Liver (tissue), 9 donors: ENCODE results near the gene MTMR10. TPM values are rescaled to one million over a fixed set of nuclear protein-coding genes. Genes with fewer than 3 reads are reported as not detected.

Experiments
- DNase-seq: peaks from one replicate; pipeline ENCODE4 v3.0.0-alpha.2; 2017; ENCODE audit warnings: low spot score
- H3K27ac ChIP-seq, 2 donors: one replicate each; pipeline ENCODE4 v1.7.0; 2013; ENCODE audit warnings: inconsistent platforms in 2 of 2, low read length in 2 of 2, control low read depth in 1 of 2, low read depth in 1 of 2, mild to moderate bottlenecking in 1 of 2
- H3K27me3 ChIP-seq, 4 donors: one replicate each; pipeline versions ENCODE4 v1.6.1 to v1.7.0; 2013; ENCODE audit warnings: low read length in 3 of 4, inconsistent platforms in 1 of 4, mild to moderate bottlenecking in 1 of 4, moderate library complexity in 1 of 4; ENCODE audit not compliant: control insufficient read depth in 4 of 4, insufficient read depth in 4 of 4
- H3K36me3 ChIP-seq, 4 donors: one replicate each; pipeline versions ENCODE4 v1.6.1 to v1.7.0; 2013; ENCODE audit warnings: low read length in 3 of 4, mild to moderate bottlenecking in 3 of 4, low read depth in 1 of 4, moderate library complexity in 1 of 4; ENCODE audit not compliant: control insufficient read depth in 4 of 4, insufficient read depth in 3 of 4
- H3K4me1 ChIP-seq, 4 donors: one replicate each; pipeline versions ENCODE4 v1.6.1 to v1.7.0; 2013; ENCODE audit warnings: low read length in 3 of 4, mild to moderate bottlenecking in 3 of 4, moderate library complexity in 1 of 4; ENCODE audit not compliant: control insufficient read depth in 4 of 4, insufficient read depth in 4 of 4
- H3K4me3 ChIP-seq, 3 donors: one replicate each; pipeline versions ENCODE4 v1.6.1 to v1.7.0; 2013; ENCODE audit warnings: low read length in 3 of 3, control low read depth in 1 of 3, low read depth in 1 of 3, mild to moderate bottlenecking in 1 of 3
- H3K9ac ChIP-seq, 2 donors: one replicate each; pipeline ENCODE4 v1.7.0; 2013; ENCODE audit warnings: low read length in 2 of 2, mild to moderate bottlenecking in 2 of 2, moderate library complexity in 2 of 2, control low read depth in 1 of 2, low read depth in 1 of 2
- H3K9me3 ChIP-seq, 4 donors: one replicate each; pipeline versions ENCODE4 v1.6.1 to v1.7.0; 2013; ENCODE audit warnings: low read length in 3 of 4; ENCODE audit not compliant: control insufficient read depth in 4 of 4
- EGR1 ChIP-seq, 2 donors: IDR thresholded peaks; 2 replicates each; pipeline ENCODE4 v1.6.1; 2016 to 2018; ENCODE audit warnings: antibody characterized with exemption in 2 of 2, low read depth in 2 of 2
- FOXA1 ChIP-seq: IDR thresholded peaks from 2 replicates; pipeline ENCODE4 v1.6.1; 2016; ENCODE audit warnings: antibody characterized with exemption
- FOXA2 ChIP-seq: IDR thresholded peaks from 2 replicates; pipeline ENCODE4 v1.6.1; 2016; ENCODE audit warnings: antibody characterized with exemption
- GABPA ChIP-seq, 2 donors: IDR thresholded peaks in 1 of 2; conservative IDR thresholded peaks in 1 of 2; 2 replicates each; pipeline ENCODE4 v1.6.1; 2016; ENCODE audit warnings: antibody characterized with exemption in 2 of 2, mild to moderate bottlenecking in 1 of 2, moderate library complexity in 1 of 2
- HNF4A ChIP-seq, 2 donors: conservative IDR thresholded peaks; 2 replicates each; pipeline ENCODE4 v1.6.1; 2016; ENCODE audit warnings: antibody characterized with exemption in 2 of 2, mild to moderate bottlenecking in 2 of 2
- HNF4G ChIP-seq: IDR thresholded peaks from 2 replicates; pipeline ENCODE4 v1.6.1; 2016; ENCODE audit warnings: antibody characterized with exemption
- JUND ChIP-seq, 2 donors: IDR thresholded peaks; 2 replicates each; pipeline ENCODE4 v1.6.1; 2016; ENCODE audit warnings: antibody characterized with exemption in 2 of 2
- NR2F2 ChIP-seq: IDR thresholded peaks from 2 replicates; pipeline ENCODE4 v1.6.1; 2016; ENCODE audit warnings: antibody characterized with exemption
- RAD21 ChIP-seq, 2 donors: IDR thresholded peaks; 2 replicates each; pipeline ENCODE4 v1.6.1; 2016; ENCODE audit warnings: antibody characterized with exemption in 2 of 2, mild to moderate bottlenecking in 2 of 2
- RXRA ChIP-seq, 2 donors: IDR thresholded peaks; 2 replicates each; pipeline ENCODE4 v1.6.1; 2017 to 2018; ENCODE audit warnings: antibody characterized with exemption in 2 of 2, mild to moderate bottlenecking in 1 of 2
- SP1 ChIP-seq: IDR thresholded peaks from 2 replicates; pipeline ENCODE4 v1.6.1; 2018; ENCODE audit warnings: antibody characterized with exemption, mild to moderate bottlenecking
- TAF1 ChIP-seq: conservative IDR thresholded peaks from 2 replicates; pipeline ENCODE4 v1.6.1; 2016; ENCODE audit warnings: antibody characterized with exemption, mild to moderate bottlenecking
- YY1 ChIP-seq: IDR thresholded peaks from 2 replicates; pipeline ENCODE4 v1.6.1; 2016; ENCODE audit warnings: antibody characterized with exemption, mild to moderate bottlenecking
- polyA plus RNA-seq, 2 donors: library from polyadenylated mRNA; stranded (reverse) in 1 of 2; unstranded in 1 of 2; fragments of 200-250 nt in 1 of 2; fragments of >200 nt in 1 of 2; fragmentation: Nextera tagmentation in 1 of 2; extraction: Ambion mirVana in 1 of 2; gene quantifications; one replicate each; pipeline versions ENCODE4 v1.2.1 to v1.2.3, GENCODE V29; 2013 to 2015
- total RNA-seq, 2 donors: library from RNA; depleted of rRNA; stranded (reverse); fragments of >200 nt; gene quantifications; one replicate each; pipeline ENCODE4 v1.2.3, GENCODE V29; 2014
- TF ChIP-seq, protein P1 (sequence below): IDR thresholded peaks from 2 replicates; pipeline ENCODE4 v1.6.1; 2016; ENCODE audit warnings: antibody characterized with exemption
- TF ChIP-seq, protein P2 (sequence below): fragments of 150-350 bp; IDR thresholded peaks from 2 replicates; pipeline ENCODE4 v1.5.1; 2017; ENCODE audit warnings: improper control_type of control experiment, low read depth, low read length; ENCODE audit not compliant: missing input control
- TF ChIP-seq, protein P3 (sequence below): IDR thresholded peaks from 2 replicates; pipeline ENCODE4 v1.6.1; 2016; ENCODE audit warnings: antibody characterized with exemption
- TF ChIP-seq, protein P4 (sequence below): IDR thresholded peaks from 2 replicates; pipeline ENCODE4 v1.6.1; 2016; ENCODE audit warnings: antibody characterized with exemption, mild to moderate bottlenecking
- TF ChIP-seq, protein P5 (sequence below): IDR thresholded peaks from 2 replicates; pipeline ENCODE4 v1.6.1; 2016; ENCODE audit warnings: antibody characterized with exemption
- donor health status: healthy.
- donor health status: healthy.
- donor health status: healthy.
- donor health status: healthy.
- donor health status: healthy.

Gene MTMR10
- total and polyA plus RNA-seq, 4 donors, result 8.7 to 31.3 (median 13.6) TPM

DNA sequence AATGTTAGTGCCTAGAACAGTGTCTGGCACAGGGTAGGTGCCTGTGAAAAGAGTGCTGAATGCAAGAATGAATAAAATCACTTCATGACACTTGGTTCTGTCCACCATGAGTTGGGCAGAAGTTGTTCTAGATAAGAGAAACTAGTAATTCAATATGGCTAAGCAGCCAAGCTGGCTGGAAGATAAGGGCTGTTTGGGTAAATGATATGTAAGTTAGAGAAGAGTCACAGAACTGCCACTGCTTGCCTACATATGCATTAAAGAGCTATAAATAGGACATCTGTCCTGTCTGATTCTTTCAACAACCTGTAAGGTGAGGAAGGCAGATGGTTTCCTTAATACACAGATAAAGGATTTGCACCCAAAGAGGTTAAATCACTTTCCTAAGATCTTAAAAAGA, 13.1 kb downstream of the MTMR10 start:
- Histone ChIP-seq H3K9ac (no peak overlapping the region), H3K4me1 (peaks cover 0 to 9% (median 2%) of the 10 kb centered on the region in 4 donors), H3K36me3 (peaks cover 3 to 43% (median 22%) of the 10 kb centered on the region in 4 donors), H3K27ac (no peak overlapping the region), H3K9me3 (no peaks in the 10 kb centered on the region), H3K4me3 (no peak overlapping the region), H3K27me3 (no peaks in the 10 kb centered on the region)
- TF ChIP-seq, protein P1, sequence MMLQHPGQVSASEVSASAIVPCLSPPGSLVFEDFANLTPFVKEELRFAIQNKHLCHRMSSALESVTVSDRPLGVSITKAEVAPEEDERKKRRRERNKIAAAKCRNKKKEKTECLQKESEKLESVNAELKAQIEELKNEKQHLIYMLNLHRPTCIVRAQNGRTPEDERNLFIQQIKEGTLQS, result no peak
- no peak for TF ChIP-seq RXRA (IDR thresholded peaks at IDR 0.05)
- TF ChIP-seq, protein P2, sequence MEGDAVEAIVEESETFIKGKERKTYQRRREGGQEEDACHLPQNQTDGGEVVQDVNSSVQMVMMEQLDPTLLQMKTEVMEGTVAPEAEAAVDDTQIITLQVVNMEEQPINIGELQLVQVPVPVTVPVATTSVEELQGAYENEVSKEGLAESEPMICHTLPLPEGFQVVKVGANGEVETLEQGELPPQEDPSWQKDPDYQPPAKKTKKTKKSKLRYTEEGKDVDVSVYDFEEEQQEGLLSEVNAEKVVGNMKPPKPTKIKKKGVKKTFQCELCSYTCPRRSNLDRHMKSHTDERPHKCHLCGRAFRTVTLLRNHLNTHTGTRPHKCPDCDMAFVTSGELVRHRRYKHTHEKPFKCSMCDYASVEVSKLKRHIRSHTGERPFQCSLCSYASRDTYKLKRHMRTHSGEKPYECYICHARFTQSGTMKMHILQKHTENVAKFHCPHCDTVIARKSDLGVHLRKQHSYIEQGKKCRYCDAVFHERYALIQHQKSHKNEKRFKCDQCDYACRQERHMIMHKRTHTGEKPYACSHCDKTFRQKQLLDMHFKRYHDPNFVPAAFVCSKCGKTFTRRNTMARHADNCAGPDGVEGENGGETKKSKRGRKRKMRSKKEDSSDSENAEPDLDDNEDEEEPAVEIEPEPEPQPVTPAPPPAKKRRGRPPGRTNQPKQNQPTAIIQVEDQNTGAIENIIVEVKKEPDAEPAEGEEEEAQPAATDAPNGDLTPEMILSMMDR, result no peak
- no peak for TF ChIP-seq RAD21 (IDR thresholded peaks at IDR 0.05)
- TF ChIP-seq HNF4G, result no peak
- TF ChIP-seq EGR1 (IDR thresholded peaks at IDR 0.05; ENCODE audit: low read depth in 2 of 2), result no peak
- TF ChIP-seq JUND (IDR thresholded peaks at IDR 0.05), result no peak
- TF ChIP-seq FOXA2, result no peak
- TF ChIP-seq FOXA1, result no peak
- TF ChIP-seq TAF1, result no peak
- TF ChIP-seq, protein P3, sequence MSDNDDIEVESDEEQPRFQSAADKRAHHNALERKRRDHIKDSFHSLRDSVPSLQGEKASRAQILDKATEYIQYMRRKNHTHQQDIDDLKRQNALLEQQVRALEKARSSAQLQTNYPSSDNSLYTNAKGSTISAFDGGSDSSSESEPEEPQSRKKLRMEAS, result no peak
- no peak for TF ChIP-seq SP1
- TF ChIP-seq HNF4A (conservative IDR thresholded peaks at IDR 0.05), result no peak
- TF ChIP-seq, protein P4, sequence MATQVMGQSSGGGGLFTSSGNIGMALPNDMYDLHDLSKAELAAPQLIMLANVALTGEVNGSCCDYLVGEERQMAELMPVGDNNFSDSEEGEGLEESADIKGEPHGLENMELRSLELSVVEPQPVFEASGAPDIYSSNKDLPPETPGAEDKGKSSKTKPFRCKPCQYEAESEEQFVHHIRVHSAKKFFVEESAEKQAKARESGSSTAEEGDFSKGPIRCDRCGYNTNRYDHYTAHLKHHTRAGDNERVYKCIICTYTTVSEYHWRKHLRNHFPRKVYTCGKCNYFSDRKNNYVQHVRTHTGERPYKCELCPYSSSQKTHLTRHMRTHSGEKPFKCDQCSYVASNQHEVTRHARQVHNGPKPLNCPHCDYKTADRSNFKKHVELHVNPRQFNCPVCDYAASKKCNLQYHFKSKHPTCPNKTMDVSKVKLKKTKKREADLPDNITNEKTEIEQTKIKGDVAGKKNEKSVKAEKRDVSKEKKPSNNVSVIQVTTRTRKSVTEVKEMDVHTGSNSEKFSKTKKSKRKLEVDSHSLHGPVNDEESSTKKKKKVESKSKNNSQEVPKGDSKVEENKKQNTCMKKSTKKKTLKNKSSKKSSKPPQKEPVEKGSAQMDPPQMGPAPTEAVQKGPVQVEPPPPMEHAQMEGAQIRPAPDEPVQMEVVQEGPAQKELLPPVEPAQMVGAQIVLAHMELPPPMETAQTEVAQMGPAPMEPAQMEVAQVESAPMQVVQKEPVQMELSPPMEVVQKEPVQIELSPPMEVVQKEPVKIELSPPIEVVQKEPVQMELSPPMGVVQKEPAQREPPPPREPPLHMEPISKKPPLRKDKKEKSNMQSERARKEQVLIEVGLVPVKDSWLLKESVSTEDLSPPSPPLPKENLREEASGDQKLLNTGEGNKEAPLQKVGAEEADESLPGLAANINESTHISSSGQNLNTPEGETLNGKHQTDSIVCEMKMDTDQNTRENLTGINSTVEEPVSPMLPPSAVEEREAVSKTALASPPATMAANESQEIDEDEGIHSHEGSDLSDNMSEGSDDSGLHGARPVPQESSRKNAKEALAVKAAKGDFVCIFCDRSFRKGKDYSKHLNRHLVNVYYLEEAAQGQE, result no peak
- TF ChIP-seq GABPA (IDR thresholded peaks at IDR 0.05 in 1 of 2, conservative IDR thresholded peaks at IDR 0.05 in 1 of 2), result no peak
- TF ChIP-seq NR2F2, result no peak
- TF ChIP-seq YY1, result no peak
- TF ChIP-seq, protein P5, sequence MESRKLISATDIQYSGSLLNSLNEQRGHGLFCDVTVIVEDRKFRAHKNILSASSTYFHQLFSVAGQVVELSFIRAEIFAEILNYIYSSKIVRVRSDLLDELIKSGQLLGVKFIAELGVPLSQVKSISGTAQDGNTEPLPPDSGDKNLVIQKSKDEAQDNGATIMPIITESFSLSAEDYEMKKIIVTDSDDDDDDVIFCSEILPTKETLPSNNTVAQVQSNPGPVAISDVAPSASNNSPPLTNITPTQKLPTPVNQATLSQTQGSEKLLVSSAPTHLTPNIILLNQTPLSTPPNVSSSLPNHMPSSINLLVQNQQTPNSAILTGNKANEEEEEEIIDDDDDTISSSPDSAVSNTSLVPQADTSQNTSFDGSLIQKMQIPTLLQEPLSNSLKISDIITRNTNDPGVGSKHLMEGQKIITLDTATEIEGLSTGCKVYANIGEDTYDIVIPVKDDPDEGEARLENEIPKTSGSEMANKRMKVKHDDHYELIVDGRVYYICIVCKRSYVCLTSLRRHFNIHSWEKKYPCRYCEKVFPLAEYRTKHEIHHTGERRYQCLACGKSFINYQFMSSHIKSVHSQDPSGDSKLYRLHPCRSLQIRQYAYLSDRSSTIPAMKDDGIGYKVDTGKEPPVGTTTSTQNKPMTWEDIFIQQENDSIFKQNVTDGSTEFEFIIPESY, result no peak
- peak; percentile 37 for DNase-seq
